ENCODE results near the gene ARMH3.
"Not testable (repeated sequence)": the region's sequence is repeated elsewhere in the genome, so short reads cannot be mapped to it uniquely, and the experiment has no call there.

ARMH3 gene

DNA sequence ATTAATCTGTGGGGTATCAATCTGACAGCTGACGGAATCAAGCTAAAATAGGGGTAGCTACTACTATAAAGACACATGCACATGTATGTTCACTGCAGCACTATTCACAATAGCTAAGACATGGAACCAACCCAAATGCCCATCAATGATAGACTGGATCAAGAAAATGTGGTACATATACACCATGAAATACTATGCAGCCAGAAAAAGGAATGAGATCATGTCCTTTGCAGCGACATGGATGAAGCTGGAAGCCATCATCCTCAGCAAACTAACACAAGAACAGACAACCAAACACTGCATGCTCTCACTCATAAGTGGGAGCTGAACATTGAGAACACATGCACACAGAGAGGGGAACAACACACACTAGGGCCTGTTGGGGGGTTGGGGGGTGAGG, 75.3 kb downstream of the ARMH3 start:
- not testable (repeated sequence) for DNase-seq

DNA sequence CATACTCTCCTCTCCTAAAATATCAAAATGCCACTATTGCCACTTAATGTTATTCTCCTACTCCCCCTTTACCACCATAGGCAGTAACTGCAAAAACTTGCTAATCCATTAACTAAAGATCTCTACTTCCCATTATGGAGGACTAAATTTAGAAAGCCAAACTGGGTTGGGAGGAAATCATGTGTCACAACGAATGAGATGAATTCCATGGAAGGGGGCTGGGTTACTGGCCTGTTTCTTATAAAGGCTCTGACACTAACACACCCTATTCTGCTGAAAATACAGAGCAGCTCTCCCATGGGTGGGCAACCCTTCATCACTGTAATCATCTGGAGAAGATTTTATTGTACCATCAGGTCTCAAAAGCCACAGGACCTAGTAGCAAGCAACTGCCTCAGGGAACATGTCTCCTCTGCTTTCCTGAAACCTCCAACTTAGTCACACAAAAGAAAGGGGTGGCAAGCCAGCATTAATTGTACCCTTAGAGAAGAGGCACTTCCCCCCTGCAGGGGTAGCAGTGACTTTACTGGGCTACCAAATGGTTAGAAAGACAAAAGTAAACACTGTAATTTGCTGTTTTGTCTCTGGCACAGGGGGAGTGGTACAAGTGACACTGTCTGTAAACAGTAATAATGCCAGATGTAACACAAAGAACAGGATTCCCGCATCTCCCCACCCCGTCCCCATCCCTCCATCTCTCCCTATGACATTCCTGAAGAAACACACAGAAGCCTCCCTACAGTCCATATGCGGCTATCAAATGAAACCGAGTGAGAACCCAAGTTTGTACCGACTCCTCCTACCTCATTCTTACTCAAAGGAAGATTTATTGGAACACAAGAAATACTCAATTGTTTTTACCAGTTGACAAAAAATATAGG, 81.6 kb downstream of the ARMH3 start:
- DNase-seq, result no peak

DNA sequence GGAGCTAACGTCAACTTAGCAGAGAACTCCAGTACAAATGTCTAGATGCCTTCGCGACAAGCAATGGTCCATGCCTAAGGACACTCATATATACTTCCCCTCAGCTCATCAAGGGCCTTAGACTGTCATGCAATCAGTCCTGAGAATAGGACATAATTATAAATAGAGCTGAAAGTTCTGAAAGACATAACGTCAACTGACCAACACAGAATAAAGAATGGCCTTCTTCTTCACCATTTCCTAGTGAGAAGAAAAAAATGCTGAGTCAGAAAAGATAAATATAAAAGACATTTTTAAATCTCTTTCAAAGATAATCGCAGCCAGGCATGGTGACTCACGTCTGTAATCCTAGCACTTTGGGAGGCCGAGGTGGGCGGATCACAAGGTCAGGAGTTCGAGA, 83.2 kb downstream of the ARMH3 start:
- no peak for DNase-seq

DNA sequence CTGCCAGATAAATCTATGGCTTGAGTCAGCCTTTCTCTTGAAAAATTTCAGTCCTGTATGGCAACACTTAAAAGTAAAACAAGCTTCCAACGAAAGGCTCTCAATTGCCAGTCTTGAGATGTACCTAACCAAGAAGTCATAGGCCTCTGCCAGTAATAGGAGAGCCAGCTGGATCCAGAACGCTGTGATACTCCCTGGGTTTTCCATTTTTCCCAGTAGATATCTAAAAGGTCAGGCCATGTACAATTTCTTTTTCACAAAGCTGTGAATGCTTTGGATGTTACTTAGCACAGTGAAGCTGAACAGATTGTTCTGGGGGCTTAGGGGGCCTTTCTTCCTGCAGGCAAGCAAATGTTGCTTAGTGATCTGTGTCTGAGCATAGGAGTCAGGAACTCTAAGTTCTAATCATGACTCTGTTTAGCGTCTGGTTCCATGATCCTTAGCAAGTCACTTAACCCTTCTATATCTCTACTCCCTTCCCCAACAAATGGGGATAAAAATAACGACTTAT, 86.5 kb downstream of the ARMH3 start:
- no peak for DNase-seq

DNA sequence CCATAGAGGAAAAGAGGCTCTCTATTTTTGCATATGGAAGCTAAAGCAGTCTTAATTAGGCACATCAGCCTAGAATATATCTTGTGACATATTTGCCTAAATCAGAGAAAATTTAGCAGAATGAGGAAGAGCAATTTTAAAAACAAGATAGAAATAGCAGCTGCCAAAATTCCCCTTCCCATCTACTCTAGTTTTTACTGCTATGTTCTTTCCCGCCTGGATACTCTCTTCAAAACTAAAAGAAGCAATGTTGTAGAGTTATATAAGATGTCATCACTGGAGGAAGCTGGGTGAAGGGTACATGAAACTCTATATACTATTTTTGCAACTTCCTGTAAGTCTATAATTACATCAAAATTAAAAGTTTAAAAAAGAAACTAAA, 87.0 kb downstream of the ARMH3 start:
- no peak for DNase-seq

DNA sequence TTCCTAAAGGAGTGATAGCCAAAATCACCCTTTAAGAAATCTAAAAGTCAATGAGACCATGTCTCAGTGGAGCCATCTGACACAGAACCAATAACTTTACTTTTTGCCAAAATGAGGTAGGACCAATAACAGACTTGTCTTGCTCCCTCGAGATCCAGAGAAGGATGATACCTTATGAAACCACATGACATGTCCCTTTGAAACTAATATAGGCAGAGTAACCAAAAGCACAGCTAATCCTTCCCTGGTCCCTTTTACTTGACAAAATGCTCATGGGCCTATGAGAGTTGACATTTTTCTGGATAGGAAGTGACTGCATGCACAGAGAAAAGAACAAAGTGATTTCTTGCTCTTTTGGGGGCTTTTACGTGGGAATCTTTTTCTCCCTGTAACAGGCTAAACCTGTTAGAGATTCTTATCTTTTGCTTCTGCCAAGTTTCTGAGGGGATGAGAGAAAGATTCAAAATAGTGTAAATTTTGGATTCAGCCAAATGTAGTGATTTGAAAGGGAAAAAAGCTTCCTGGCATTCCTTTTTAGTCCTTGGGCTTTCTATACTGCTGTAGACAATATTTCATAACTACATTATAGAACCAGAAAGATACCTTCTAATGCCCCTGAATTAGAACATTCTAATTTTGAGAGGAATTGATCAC, 87.6 kb downstream of the ARMH3 start:
- DNase-seq, result no peak

DNA sequence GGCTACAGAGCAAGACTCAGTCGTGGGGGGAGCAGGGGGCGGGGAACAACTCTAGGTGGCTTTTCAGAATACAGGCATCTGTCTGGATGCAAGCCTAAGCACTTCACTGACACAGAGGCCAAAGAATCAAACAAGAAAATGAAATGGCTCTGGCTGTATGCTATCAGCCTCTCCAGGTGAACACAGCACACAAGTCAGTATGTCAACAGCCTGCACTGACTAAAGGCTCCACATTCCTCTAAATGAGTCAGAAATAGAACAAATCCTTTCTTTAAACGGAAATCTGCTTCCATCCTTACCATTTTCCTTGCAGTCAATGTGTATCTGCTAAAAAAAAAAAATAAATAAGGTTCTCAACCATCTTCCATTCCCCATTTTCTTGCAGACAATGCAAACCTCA, 88.3 kb downstream of the ARMH3 start:
- DNase-seq, result no peak

DNA sequence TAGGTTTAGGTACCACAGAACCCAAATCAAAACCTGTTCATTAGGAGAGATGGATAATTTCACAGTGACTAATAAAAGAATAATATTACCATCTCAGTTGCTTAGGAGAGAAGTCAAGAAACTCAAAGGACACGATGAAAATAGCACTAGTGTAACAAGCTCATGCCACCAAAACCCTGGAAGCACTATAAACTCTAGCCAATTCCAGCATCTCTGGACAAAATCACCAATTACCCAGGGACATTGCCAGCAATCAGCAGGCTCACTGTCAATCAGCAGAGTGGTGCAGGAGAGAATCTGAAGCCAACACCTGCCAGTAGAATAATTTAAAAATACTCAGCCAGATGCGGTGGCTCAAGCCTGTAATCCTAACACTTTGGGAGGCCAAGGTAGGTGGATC, 88.9 kb downstream of the ARMH3 start:
- no peak for DNase-seq

DNA sequence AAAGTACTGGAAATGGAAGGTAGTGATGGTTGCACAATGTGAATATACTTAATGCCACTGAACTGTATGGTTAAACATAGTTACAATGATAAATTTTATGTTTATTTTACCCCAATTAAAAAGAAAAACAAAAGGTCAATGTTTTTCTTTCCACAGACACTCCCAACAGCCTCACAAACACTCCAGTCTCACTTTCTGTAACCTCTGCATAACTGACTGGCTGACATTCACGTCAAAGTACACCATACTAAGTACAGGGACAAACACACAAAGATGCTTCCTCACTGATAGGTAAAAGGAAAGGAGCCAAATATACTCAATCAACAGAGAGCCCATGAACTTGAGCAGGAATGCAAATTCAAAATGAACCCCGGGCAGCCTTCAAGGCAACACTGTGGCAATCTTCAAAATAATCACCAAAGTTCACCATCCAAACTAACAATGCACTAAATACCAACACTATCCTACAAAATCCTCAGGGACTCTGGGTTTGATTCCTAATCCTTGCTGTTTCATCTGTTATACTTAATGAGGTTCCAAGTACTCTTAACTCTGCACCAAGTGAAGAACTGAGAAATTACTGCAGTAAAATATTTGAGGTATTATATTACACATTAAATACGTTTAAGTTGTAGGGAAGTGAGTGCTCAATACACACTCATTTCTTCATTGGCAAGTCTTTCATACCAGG, 90.8 kb downstream of the ARMH3 start:
- no peak for DNase-seq

DNA sequence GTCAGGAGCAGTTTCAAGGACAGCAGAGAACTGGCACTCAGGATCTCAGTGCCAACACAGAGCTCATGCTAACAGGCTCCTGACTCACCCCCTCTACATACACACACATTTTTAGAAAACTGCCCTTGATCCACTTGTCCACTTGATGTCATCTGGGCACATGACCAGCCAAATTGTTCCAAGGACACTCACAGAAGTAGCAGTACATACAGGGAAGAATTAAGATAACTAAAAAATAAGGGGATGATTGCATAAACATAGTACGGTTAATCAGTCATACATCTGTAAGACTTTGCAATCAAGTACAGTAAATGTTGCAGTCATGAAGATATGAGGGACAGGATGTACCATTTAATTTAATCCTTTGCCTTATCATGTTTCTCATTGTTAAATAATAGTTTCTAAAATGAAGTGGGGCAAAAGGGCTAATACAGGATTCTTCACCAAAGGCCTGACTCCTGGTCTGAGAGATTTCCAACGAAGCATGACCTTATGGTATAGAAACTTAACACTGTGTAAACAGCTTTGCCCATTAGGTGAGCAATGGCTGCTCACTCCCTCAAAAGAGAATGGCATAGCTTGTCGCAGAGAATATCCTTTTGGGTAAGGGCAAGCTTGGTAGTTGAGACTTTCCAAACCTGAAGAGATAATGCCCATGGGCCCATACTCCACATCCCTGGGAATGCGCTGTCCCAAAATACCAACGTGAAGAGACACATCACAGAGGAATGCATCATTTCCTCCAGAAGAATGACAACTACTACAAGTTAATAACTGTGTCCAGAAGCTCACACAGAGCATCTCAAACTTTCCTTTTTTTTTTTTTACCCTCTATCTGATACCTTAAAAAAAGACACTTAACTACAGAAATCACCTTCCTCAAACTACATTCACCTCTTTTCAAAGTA, 94.1 kb downstream of the ARMH3 start:
- DNase-seq, result no peak

DNA sequence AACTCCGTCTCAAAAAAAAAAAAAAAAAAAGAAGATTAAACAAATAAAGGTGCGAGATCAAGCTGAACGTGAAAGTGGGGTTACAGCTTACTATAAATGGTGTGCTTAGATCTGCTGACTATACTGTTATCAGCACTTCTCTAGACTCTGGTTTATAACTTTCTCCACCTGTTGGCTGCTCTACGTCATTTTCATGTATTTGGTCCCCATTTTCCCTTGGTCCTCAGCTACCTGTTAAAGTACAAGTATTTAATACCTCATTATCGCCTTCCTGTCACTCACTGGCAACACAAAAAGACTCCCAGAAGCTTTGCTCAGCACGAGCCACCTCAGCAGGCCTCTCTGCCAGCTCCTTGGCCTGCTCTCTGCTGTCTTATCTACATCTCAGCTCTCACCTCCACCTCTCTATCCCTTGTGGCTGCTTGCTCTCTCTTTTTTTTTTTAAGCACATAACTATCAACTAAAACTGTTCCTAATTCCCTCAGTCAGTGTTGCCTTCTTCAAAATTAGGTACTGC, 95.0 kb downstream of the ARMH3 start:
- DNase-seq, result no peak

DNA sequence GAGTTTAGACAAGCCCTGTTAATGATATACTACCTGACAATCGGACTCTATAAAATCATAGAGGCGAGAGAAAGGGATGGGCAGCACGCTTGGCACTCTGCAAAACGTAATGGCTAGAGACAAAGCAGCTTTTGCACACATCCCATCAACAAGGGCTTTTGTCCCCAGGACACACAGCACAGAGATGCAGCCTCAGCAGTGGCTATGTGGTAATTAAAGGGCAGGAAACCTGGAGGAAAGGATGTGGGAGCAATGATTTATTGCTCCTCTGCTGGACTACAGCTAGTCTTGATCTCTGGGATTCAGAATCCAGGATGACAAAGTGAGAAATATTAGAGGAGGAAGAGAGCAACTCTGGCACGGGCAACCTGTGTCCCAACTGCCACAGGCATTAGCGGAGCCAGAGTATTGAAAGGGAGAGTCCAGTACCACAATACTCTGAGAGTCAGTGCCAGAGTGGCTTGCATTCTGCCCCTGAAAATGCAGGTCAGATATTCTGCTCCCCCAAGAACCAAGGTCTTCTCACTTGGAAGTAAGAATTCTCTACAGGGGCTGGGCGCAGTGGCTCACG, 96.5 kb downstream of the ARMH3 start:
- DNase-seq, result no peak

DNA sequence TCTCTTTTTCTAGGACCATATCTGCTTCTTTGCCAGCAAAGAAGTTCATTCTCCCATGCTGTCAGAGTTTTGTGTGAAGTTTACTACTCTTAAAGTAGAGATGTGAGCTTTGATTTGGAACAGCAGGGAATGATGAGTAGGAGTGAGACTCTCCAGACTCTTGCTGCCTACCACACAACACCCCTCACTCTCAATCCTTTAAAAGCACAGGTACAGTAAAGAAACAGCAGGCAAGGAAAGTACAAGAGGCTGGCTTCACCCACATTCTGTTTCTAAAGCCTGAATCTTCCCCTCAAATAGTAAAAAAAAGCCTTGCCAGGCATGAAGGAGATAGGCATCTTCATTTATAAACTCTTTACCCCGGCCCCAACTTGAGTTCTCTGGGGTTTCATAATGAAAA, 97.3 kb downstream of the ARMH3 start:
- DNase-seq, result no peak

DNA sequence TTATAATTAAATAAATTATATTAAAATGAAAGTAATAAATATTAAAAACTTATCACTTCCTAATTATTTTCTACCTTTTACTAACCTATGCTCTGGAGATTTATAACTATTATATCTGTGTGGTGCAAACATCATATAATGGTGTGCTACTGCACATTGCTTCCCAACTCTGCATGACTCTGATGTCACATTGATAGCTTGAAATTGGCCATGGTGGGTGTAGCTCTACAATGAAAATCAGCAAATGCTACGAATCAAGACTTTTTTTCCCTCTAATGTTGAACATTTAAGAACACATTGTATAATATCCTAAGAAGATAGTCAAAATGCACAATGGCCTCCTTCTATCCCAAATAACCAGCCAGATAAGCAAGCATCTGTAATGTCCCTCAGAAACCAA, 99.1 kb downstream of the ARMH3 start:
- no peak for DNase-seq

DNA sequence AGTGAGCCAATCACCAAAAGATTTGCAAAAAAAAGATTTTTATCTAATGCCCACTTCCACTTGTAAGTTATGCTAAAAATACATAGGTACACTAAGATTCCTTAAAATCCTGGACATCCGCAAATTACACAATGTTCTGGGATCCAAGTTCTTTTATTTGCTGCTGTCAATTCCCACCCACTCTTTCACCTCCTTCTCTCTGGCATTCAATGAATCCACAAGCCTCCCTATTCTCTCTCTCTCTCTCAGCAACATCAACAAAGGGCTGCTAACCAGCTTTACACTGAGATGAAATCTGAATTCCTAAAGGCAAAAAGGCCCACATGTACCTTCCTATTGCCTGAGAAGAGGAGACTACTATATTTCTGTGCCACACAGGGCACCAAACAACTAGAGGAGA, 99.9 kb downstream of the ARMH3 start:
- no peak for DNase-seq

DNA sequence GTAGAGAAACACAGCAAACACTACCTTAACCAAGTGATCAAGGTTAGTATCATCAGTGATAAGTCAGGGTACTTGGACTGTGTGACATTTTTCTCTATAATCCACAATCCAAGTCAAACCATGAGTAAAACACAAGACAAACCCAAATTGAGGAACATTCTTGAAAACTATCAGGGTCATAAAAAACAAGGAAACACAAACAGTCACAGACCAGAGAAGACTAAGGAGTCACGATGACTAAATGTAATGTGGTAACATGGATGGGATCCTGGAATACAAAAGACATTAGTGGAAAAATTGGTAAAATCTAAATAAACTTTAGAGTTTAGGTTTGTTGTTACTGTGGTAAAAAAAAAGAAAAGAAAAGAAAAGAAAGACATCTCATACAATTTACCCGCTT, 103.8 kb downstream of the ARMH3 start:
- DNase-seq, result no peak

DNA sequence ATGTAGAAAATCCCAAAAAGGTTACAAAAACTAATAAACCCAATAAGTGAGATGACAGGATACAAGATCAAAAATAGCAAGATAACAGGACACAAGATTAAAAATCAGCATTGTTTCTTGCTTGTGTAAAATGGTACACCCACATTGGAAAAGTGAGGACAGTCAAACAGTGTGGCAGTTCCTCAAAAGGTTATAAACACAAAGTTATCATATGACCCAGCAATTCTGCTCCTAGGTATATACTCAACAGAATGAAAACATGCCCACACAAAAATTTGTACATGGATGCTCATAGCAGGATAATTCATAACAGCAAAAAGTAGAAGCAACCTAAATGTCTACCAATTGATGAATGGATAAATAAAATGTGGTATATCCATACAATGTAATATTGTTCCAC, 105.8 kb downstream of the ARMH3 start:
- DNase-seq, result no peak

DNA sequence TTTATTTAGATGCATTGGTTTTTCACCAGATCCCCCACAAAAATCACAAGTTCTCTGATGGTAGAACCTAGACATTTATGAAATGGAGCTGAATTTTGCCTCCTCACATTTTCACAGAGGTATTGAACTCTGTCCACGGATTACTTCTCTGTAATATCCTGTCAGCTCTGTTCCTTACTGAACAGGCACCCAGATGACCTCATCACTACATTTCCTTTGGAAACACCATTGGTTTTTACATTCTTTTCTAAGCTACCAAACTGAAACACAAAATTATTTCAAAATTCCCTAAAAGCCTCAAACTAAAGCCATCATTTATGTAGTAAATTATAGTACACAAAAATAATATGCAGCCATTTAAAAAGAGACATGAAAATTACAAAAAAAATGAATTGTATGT, 114.1 kb downstream of the ARMH3 start:
- no peak for DNase-seq

DNA sequence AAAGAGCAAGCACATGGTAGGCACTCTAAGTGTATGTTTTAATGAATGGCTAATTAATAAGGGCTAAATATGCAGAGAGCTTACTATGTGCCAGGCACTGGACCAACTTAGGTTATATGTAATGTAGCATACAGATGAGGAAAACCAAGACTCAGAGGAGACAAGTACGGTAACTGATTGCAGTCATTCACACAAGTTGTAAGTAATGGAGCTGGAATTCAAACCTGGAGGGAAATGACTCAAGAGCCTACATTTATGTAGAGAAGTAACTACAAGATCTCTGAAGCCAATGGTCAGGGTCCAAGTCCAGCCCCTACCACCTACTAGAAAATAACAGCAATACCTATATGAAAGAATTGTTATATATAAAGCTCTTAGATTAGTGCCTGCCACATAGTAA, 115.1 kb downstream of the ARMH3 start:
- no peak for DNase-seq

DNA sequence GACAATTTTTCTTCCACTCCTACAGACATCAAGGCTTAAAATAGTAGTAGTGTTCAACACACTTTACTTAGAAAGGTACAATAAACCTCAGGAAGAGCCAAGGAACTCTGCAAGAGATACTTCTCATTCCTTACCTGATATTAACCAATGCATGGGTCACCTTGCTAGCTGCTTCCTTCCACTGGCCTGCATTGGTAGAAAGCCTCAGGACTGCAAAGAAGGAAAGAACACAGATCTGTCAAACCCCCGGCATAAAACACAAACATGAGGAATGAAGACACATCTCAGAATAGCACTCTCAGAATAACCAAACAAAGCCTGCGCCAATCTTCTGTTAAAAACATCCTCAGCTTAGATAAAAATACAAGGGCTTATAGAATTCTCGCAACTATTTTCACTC, 116.2 kb downstream of the ARMH3 start:
- no peak for DNase-seq

DNA sequence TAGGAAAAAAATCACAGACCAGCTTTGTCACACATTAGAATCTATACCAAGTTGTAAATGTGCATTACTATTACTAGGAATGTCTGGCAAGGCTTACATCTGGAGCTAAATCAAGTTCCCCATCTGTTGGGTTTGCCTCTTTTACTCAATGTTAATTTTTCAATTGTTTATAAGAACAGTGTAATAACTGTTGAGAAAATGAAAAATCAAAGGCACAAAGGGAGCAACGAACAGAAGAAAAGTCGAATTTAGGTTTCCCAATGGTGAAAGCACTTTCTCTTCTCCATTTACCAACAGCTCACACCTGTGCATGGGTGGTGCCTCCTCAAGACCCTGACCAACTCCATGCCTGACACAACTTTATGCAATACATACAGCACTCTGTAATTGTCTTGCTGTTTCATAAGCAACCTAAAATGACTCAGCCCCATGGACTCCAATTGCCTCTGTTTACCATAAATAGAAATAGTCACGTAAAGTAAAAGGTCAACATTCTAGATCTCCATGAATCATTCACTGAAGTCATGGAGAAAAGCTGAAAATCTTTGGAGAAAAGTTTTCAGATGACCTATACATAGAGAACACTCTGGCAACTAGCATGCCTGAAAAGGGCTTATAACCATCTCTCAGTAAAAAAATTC, 116.8 kb downstream of the ARMH3 start:
- no peak for DNase-seq
